Measurements from ENCODE around the gene TFEC.

DNA sequence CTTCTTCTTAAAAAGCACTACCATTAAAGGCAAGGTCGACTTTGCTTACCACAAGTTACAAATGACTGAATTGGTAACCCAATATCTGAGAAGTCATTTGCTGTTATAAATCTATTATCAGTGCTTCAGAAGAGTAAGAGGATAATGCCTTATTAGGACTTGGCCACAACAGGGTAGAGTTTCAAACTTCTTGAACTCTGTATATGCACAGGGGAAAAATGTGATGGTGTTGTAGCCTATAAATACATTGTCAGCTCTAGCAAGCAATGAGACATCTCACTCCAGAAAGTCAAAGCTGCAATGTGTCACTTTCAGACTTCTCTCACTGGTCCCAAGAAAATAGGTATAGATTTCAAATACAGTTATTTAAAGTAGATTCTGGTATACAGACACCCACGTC, 9.3 kb downstream of the TFEC start:
- TF ChIP-seq, protein P1, sequence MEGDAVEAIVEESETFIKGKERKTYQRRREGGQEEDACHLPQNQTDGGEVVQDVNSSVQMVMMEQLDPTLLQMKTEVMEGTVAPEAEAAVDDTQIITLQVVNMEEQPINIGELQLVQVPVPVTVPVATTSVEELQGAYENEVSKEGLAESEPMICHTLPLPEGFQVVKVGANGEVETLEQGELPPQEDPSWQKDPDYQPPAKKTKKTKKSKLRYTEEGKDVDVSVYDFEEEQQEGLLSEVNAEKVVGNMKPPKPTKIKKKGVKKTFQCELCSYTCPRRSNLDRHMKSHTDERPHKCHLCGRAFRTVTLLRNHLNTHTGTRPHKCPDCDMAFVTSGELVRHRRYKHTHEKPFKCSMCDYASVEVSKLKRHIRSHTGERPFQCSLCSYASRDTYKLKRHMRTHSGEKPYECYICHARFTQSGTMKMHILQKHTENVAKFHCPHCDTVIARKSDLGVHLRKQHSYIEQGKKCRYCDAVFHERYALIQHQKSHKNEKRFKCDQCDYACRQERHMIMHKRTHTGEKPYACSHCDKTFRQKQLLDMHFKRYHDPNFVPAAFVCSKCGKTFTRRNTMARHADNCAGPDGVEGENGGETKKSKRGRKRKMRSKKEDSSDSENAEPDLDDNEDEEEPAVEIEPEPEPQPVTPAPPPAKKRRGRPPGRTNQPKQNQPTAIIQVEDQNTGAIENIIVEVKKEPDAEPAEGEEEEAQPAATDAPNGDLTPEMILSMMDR (IDR thresholded peaks at IDR 0.05 in 2 of 3, conservative IDR thresholded peaks at IDR 0.05 in 1 of 3; ENCODE audit: control insufficient read depth in 2 of 3, extremely low read depth in 1 of 3, insufficient read depth in 1 of 3, low read depth in 3 of 3, low read length in 3 of 3) = no peak
- TF ChIP-seq BMI1 (IDR thresholded peaks at IDR 0.05; ENCODE audit: borderline replicate concordance) = no peak
- no peak for TF ChIP-seq RAD21 (IDR thresholded peaks at IDR 0.05; ENCODE audit: insufficient read depth, low read depth, low read length)
- TF ChIP-seq POLR2AphosphoS5 (IDR thresholded peaks at IDR 0.05; ENCODE audit: low read length) = no peak
- TF ChIP-seq POLR2A (IDR thresholded peaks at IDR 0.05; ENCODE audit: low read depth, low read length) = no peak
- TF ChIP-seq RAD51 (IDR thresholded peaks at IDR 0.05) = no peak
- TF ChIP-seq RFX5 (IDR thresholded peaks at IDR 0.05; ENCODE audit: low read depth, low read length) = no peak
- TF ChIP-seq SMARCA5 (IDR thresholded peaks at IDR 0.05) = no peak
- no peak for TF ChIP-seq SMC3 (IDR thresholded peaks at IDR 0.05; ENCODE audit: borderline replicate concordance, low read length)
- no peak for TF ChIP-seq LARP7 (IDR thresholded peaks at IDR 0.05)
- no peak for TF ChIP-seq REST (IDR thresholded peaks at IDR 0.05; ENCODE audit: low read depth, low read length)
- no peak for TF ChIP-seq CEBPB (IDR thresholded peaks at IDR 0.05; ENCODE audit: borderline replicate concordance in 1 of 2, low read depth in 2 of 2, low read length in 2 of 2)
- no peak for TF ChIP-seq ESRRA (IDR thresholded peaks at IDR 0.05; ENCODE audit: low read length)
- TF ChIP-seq FOXM1 (IDR thresholded peaks at IDR 0.05; ENCODE audit: low read depth, low read length) = no peak
